ENCODE data around the gene MRC2. TPM values are rescaled to one million over a fixed set of nuclear protein-coding genes. Genes with fewer than 3 reads are reported as not detected.
"Not testable (repeated sequence)": the region's sequence is repeated elsewhere in the genome, so short reads cannot be mapped to it uniquely, and the experiment has no call there.

Gene MRC2
- total RNA-seq, 2 donors from 2014 or later = 184 to 242 TPM

DNA sequence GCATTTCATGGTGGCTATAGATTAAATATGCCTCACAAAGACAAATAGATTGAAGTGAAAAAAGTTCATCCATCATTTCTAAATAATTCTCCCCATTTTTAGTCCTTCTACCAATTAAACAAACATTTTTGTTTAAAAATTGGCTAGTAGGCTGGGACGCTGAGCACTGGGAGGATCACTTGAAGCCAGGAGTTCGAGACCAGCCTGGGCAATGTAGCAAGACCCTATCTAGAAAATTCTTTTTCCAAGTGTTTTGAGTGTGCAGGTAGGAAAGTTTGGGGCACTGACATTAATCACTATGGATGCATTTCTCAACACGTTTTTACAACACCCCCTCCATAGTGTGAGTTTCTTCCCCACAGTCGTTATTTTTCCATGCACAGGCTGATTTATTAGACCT, 56.7 kb downstream of the MRC2 start:
- Histone ChIP-seq H3K27ac (no peak overlapping the region), H3K9me3 (no peaks in the 10 kb centered on the region), H3K4me3 (no peak overlapping the region), H3K36me3 (peaks cover 23% of the 10 kb centered on the region), H3K4me1 (ENCODE audit: control insufficient read depth in 1 of 2, low read depth in 2 of 2) (peaks cover 3 to 16% of the 10 kb centered on the region in 2 donors), H3K27me3 (replicated peaks; ENCODE audit: insufficient read depth) (no peaks in the 10 kb centered on the region)
- TF ChIP-seq, protein P1, sequence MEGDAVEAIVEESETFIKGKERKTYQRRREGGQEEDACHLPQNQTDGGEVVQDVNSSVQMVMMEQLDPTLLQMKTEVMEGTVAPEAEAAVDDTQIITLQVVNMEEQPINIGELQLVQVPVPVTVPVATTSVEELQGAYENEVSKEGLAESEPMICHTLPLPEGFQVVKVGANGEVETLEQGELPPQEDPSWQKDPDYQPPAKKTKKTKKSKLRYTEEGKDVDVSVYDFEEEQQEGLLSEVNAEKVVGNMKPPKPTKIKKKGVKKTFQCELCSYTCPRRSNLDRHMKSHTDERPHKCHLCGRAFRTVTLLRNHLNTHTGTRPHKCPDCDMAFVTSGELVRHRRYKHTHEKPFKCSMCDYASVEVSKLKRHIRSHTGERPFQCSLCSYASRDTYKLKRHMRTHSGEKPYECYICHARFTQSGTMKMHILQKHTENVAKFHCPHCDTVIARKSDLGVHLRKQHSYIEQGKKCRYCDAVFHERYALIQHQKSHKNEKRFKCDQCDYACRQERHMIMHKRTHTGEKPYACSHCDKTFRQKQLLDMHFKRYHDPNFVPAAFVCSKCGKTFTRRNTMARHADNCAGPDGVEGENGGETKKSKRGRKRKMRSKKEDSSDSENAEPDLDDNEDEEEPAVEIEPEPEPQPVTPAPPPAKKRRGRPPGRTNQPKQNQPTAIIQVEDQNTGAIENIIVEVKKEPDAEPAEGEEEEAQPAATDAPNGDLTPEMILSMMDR (IDR thresholded peaks at IDR 0.05) = no peak
- DNase-seq (ENCODE audit: low spot score) (no peak), ATAC-seq (ENCODE audit: insufficient number of reproducible peaks, low FRiP score, low read depth) (no peak)

DNA sequence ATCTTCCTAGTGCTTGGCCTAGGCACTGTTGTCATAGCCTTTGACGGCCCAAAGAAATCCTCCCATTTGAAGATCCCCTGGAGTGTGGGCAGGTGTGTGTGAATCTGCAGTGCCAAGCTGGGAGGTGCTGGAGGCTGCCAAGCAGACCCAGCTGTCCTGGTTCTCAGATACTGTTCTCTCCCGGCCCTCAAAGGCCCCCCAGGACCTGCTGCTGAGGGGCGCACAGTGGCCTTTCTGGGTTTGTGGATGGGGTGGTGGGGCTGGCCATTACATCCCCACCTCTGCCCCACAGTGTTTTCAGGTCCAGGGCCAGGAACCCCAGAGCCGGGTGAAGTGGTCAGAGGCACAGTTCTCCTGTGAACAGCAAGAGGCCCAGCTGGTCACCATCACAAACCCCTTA, 60.5 kb downstream of the MRC2 start:
- no peaks in the 10 kb centered on the region for H3K27me3 ChIP-seq (replicated peaks; ENCODE audit: insufficient read depth)
- no peak overlapping the region for H3K27ac ChIP-seq
- ATAC-seq (ENCODE audit: insufficient number of reproducible peaks, low FRiP score, low read depth) (no peak), DNase-seq (ENCODE audit: low spot score) (no peak)
- no peaks in the 10 kb centered on the region for H3K9me3 ChIP-seq
- H3K4me1 ChIP-seq (ENCODE audit: control insufficient read depth in 1 of 2, low read depth in 2 of 2) = no peaks in the 10 kb centered on the region
- H3K36me3 ChIP-seq = peaks cover 38% of the 10 kb centered on the region
- H3K4me3 ChIP-seq = no peak overlapping the region
- TF ChIP-seq, protein P1 (IDR thresholded peaks at IDR 0.05) = no peak

DNA sequence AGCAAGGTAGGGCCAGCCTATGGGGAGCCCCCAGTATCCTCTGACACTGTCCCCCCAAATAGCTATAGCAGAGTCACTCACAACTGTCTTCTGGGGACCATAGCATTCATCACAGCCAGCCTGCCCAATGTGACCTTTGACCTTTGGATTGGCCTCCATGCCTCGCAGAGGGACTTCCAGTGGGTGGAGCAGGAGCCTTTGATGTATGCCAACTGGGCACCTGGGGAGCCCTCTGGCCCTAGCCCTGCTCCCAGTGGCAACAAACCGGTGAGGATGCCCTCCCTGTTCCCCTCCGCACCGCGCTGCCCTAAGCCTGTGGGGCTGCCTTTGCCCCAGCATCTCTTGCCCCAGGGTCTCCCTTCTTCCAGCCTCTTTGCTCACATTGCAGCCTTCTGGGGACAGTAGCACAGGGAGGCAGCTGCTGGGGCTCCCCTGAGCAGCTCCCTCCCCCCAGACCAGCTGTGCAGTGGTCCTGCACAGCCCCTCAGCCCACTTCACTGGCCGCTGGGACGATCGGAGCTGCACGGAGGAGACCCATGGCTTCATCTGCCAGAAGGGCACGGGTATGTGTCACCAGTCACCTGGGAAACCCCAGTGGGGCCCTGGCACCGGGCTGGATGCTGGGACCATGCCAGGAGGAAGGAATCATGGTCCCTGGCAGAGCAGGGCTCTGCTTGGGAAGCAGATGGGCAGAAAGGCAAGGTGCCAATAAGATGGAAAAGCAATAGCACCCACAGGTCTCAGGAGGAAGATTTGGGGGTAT, 61.1 kb downstream of the MRC2 start:
- Histone ChIP-seq H3K4me3 (no peak overlapping the region), H3K36me3 (peaks cover 38% of the 10 kb centered on the region), H3K9me3 (no peaks in the 10 kb centered on the region), H3K27me3 (replicated peaks; ENCODE audit: insufficient read depth) (no peaks in the 10 kb centered on the region), H3K4me1 (ENCODE audit: control insufficient read depth in 1 of 2, low read depth in 2 of 2) (no peaks in the 10 kb centered on the region), H3K27ac (no peak overlapping the region)
- TF ChIP-seq, protein P1 (IDR thresholded peaks at IDR 0.05) = no peak
- no peak for ATAC-seq (ENCODE audit: insufficient number of reproducible peaks, low FRiP score, low read depth)
- no peak for DNase-seq (ENCODE audit: low spot score)

DNA sequence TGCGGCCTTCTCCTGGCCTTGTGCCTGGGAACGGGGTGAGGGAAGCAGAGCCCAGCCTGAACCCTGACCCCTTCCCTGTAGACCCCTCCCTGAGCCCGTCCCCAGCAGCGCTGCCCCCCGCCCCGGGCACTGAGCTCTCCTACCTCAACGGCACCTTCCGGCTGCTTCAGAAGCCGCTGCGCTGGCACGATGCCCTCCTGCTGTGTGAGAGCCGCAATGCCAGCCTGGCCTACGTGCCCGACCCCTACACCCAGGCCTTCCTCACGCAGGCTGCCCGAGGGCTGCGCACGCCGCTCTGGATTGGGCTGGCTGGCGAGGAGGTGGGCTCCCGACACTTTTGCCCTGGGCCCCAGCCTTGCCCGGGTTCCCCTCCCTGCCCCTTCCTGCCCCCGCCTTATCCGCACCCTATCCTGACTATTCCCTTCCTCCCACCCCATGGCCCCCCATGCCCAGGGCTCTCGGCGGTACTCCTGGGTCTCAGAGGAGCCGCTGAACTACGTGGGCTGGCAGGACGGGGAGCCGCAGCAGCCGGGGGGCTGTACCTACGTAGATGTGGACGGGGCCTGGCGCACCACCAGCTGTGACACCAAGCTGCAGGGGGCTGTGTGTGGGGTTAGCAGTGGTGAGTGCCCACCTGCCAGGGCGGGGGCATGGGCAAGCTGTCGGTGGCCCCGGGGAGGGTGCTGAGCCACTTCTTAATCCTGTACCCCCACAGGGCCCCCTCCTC, 62.1 kb downstream of the MRC2 start:
- Histone ChIP-seq H3K27me3 (replicated peaks; ENCODE audit: insufficient read depth) (no peaks in the 10 kb centered on the region), H3K9me3 (no peaks in the 10 kb centered on the region), H3K36me3 (peaks cover 38% of the 10 kb centered on the region), H3K27ac (no peak overlapping the region), H3K4me1 (ENCODE audit: control insufficient read depth in 1 of 2, low read depth in 2 of 2) (no peaks in the 10 kb centered on the region), H3K4me3 (no peak overlapping the region)
- DNase-seq (ENCODE audit: low spot score) (no peak), ATAC-seq (ENCODE audit: insufficient number of reproducible peaks, low FRiP score, low read depth) (no peak)
- TF ChIP-seq, protein P1 (IDR thresholded peaks at IDR 0.05) = no peak

DNA sequence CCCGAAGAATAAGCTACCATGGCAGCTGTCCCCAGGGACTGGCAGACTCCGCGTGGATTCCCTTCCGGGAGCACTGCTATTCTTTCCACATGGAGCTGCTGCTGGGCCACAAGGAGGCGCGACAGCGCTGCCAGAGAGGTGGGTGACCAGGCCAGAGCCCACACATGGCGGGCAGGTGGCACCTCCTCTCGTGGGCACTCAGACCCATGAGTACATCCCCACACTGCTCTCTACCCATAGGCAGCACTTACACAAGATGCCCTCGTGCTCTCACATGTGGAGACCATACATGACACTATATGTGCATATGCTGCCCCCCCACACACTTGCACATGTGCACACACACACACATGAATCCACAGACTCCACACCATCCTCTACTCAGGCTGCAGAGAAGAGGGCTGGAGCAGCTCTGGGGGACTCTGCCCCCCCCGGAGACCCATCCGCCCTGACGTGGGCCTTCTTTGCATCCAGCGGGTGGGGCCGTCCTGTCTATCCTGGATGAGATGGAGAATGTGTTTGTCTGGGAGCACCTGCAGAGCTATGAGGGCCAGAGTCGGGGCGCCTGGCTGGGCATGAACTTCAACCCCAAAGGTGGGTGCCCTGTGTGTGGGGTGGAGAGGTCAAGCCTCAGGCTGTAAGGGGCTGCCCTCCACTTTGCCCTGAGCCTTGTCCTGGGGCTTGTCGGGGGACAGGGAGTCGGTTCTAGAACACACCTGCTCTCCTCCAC, 62.9 kb downstream of the MRC2 start:
- DNase-seq (ENCODE audit: low spot score) = no peak
- no peaks in the 10 kb centered on the region for H3K9me3 ChIP-seq
- TF ChIP-seq, protein P1 (IDR thresholded peaks at IDR 0.05) = no peak
- ATAC-seq (ENCODE audit: insufficient number of reproducible peaks, low FRiP score, low read depth) = no peak
- no peaks in the 10 kb centered on the region for H3K4me1 ChIP-seq (ENCODE audit: control insufficient read depth in 1 of 2, low read depth in 2 of 2)
- H3K27me3 ChIP-seq (replicated peaks; ENCODE audit: insufficient read depth) = no peaks in the 10 kb centered on the region
- H3K27ac ChIP-seq = no peak overlapping the region
- H3K4me3 ChIP-seq = no peak overlapping the region
- peaks cover 38% of the 10 kb centered on the region for H3K36me3 ChIP-seq

DNA sequence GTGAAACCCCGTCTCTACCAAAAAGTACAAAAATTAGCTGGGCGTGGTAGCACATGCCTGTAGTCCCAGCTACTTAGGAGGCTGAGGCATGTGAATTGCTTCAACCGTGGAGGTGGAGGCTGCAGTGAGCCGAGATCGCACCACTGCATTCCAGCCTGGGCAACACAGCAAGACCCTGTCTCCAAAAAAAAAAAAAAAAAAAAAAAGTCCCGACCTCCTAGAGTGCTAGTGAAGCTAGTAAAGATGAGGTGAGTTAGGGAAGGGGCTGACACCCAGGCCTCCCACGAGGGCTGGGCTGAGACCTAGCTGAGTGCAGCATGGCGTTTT, 64.1 kb downstream of the MRC2 start:
- not testable (repeated sequence) for H3K4me3 ChIP-seq; H3K4me1 ChIP-seq (ENCODE audit: control insufficient read depth in 1 of 2, low read depth in 2 of 2); H3K9me3 ChIP-seq; H3K27me3 ChIP-seq (replicated peaks; ENCODE audit: insufficient read depth); ATAC-seq (ENCODE audit: insufficient number of reproducible peaks, low FRiP score, low read depth); H3K27ac ChIP-seq; DNase-seq (ENCODE audit: low spot score)
- H3K36me3 ChIP-seq = peaks cover 31% of the 10 kb centered on the region

Measured in thoracic aorta (tissue), 2 donors.